GM08714 (cell line): ENCODE data around the gene UQCC3.
A peak's percentile ranks its signal among the peaks of the same experiment; 100 is the strongest.
"Not testable (repeated sequence)": the region's sequence is repeated elsewhere in the genome, so short reads cannot be mapped to it uniquely, and the experiment has no call there.

ENCODE experiments used
- H3K4me3 ChIP-seq: fragments of 200-500 bp; sonication (Bioruptor generic); 2 replicates; pipeline ENCODE4 v1.5.1; 2014; ENCODE audit warnings: mild to moderate bottlenecking, low read length, inconsistent platforms
- ZNF274 ChIP-seq: IDR thresholded peaks from 2 replicates; pipeline ENCODE4 v1.6.1; 2012; ENCODE audit warnings: mild to moderate bottlenecking, low read depth, low read length

Gene UQCC3, protein sequence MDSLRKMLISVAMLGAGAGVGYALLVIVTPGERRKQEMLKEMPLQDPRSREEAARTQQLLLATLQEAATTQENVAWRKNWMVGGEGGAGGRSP

DNA sequence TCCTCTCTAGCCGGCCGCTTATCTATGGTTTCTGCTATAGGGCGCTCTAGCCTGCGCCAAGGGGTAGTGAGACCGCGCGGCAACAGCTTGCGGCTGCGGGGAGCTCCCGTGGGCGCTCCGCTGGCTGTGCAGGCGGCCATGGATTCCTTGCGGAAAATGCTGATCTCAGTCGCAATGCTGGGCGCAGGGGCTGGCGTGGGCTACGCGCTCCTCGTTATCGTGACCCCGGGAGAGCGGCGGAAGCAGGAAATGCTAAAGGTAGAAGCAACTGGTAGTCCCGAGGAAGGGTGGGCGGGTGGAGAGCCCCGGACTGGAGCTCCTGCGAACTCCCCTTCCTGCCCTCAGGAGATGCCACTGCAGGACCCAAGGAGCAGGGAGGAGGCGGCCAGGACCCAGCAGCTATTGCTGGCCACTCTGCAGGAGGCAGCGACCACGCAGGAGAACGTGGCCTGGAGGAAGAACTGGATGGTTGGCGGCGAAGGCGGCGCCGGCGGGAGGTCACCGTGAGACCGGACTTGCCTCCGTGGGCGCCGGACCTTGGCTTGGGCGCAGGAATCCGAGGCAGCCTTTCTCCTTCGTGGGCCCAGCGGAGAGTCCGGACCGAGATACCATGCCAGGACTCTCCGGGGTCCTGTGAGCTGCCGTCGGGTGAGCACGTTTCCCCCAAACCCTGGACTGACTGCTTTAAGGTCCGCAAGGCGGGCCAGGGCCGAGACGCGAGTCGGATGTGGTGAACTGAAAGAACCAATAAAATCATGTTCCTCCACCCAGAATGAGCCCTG, at the start of gene UQCC3, which contains the start of gene LBHD1:
Gene UQCC3 (plus strand): TSS at position 66 of the 782 bp plus-strand sequence. CDS start 73 bp downstream, at position 139.
Gene LBHD1 (minus strand): TSS at position 660 of the 782 bp plus-strand sequence. CDS start 2,236 bp downstream, outside the sequence.
- peak within 1 kb of the TSS; percentile 80 for H3K4me3 ChIP-seq
- no peak for TF ChIP-seq ZNF274

DNA sequence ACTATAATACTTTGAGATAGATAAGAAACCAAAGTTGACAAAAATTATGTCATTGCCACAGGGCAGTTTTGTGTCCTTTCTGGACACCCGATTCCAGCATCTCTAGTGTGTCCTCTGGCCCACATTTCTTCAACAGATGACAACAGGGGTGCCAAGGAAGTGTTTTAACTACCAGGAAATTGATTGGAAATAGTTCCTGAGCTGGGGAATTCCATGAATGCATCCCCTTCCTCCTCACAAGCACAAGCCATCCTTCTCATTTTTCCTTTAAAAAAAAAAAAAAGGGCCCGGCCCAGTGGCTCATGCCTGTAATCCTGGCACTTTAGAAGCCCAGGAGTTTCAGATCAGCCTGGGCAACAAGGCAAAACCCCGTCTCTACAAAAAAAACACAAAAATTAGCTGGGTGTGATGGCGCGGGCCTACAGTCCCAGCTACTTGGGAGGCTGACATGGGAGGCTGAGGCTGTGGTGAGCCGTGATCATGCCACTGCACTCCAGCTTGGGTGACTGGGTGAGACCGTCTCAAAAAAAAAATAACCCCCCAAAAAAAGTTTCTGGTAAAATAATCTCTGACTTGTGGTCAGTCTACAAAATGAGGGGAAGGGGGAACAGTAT, 48.9 kb upstream of the UQCC3 start:
- TF ChIP-seq ZNF274, result no peak
- H3K4me3 ChIP-seq, result no peak overlapping the region

DNA sequence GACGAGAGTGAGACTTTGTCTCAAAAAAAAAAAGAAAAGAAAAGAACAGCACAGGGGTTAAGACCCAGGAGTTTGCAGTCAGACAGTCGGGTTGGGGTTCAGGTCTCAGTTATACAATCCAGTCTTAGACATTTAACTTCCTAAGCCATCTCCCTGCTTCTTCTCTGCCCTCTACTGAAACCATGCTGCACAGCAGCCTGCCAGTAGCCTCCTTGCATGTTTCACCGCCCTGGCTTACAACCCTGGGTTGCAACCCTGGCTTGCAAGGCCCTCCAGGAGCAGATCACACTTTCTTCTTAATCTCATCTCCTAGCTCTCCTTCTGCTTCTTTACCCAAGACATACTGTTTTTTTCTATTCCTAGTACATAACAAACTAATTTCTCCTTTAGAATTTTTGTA, 43.8 kb upstream of the UQCC3 start:
- no peak overlapping the region for H3K4me3 ChIP-seq
- no peak for TF ChIP-seq ZNF274

DNA sequence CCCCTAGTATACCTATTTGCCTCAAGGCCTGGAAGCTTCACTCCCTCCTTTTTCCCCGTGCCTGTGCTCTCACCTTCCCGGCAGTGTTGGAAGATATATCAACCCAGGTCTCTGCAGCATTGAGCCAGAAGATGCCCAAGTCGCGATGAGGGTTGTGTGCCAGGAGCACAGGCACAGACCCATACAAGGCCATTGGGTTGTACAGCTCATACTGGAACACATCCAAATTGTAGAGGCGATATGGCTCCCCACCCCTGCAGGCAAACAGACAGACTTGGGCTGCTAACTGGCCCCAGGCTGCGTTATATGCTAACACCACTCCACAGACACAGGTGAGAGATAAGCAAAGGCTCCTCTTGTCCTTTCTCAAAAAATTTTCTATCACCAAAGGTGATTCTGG, 39.0 kb upstream of the UQCC3 start:
- TF ChIP-seq ZNF274, result no peak

DNA sequence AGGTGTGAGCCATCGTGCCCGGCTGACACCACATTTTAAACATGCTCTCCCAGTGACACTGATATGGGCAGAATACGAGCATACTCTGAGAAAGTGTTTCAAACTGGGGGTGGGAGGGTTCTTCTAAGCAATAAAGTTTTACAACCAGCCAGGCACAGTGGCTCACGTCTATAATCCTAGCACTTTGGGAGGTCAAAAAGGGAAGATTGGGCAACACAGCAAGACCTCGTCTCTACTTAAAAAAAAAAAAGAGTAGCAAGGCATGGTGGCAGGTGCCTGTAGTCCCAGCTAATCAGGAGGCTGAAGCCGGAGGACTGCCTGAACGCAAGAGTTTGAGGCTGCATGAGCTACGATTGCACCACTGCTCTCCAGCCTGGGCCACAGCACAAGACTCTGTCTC, 27.3 kb upstream of the UQCC3 start:
- TF ChIP-seq ZNF274, result no peak
- no peak overlapping the region for H3K4me3 ChIP-seq

More for the DNA sequence above, 39.0 kb upstream of the UQCC3 start:
- H3K4me3 ChIP-seq, result no peak overlapping the region

DNA sequence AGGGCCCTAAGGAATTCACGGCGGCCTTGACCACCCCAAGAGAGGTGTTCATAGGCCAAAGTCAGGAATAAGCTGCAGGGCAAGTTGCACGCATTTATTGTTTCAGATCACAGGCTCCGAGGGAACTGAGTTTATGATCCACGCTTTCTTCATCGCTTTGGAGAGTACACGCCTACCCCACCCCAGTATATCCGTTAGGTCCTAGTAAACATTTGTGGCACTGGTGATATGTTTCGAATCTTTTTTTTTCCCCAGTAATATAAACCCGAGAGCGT, 25.9 kb upstream of the UQCC3 start:
- H3K4me3 ChIP-seq, result peak overlapping the region; percentile 96

DNA sequence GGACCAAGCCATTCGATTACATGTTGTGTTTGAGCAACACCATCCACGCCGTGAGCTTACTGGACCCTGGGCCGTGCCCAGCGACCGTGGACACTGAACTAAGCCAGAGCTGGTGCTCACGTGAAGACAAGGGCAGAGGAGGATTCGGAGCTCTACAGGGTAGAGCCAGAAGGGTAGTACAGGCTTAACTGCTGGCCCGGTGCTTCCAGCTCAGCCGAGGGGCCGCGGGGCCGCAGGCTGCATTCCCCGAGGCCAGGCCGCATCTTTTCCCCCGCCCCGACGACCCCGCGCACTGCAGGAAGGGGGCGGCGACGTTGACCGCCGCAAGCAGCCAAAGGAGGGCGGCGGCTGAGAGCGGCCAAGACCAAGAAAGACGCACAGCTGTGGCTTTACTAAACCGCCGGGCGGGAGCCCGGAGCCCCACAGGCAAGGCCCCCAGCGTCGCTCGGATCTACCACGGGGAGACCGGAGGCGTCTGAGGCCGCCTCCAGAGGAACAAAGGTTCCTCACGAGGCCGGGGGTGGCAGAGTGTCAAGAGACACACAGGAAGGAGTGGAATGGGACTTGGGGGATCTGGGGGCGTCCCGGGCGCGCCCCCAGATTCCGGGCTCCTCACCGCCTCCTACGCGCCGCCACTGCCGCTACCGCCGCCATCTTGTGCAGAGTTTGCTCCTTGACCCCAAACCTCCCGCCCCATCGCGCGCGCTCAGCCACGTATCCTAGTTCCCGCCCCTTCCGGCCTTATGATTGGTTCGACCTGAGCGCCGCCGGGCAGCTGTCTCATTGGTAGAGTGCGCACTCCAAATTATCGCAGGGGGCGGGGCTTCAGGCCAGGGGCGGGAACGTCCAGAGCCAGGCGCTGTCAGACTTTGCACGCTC, 25.3 kb upstream of the UQCC3 start, which contains the start of gene GANAB:
Gene GANAB (minus strand): TSS at position 668 of the 879 bp plus-strand sequence. CDS start 14 bp downstream, at position 654.
- peak within 1 kb of the TSS; percentile 96 for H3K4me3 ChIP-seq
- no peak for TF ChIP-seq ZNF274

More for the DNA sequence above, 25.9 kb upstream of the UQCC3 start:
- no peak for TF ChIP-seq ZNF274

DNA sequence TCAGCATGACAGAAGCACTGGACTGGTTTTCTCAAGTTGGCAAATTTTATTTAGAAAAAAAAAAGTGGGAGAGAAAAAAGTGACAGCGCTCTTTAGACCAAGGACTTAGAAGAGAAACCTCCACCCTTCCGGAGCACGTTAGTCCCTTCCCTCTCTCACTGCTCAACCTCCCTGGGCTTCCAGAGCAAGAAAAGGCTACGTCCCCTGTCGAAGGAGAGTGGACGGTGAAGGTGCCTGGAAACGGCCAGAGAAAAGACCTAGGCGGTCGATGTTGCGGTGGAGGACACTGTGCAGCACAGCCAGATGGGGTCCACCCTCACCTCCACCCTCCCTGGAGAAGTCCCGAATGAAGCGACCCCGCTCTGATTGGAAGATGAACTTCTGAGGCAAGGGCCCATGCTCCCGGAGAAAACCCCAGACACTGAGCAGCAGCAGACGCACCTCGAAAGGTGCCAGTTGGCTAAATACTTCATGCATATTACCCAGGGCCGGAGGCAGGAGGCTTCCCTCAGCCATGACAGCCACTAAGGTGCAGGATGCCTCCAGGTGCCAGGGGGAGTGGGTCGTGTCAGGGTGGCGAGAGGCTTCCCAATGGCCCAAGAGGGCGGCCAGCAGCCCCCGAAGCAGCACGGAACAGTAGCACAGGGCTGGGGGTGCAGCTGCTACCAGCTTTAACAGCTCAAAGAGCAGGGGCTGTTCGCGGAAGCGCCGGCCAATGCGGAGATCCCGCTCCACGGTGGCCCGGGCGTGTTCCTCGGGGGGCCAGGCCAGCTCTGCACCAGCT, 24.5 kb upstream of the UQCC3 start:
- H3K4me3 ChIP-seq, result no peak overlapping the region

DNA sequence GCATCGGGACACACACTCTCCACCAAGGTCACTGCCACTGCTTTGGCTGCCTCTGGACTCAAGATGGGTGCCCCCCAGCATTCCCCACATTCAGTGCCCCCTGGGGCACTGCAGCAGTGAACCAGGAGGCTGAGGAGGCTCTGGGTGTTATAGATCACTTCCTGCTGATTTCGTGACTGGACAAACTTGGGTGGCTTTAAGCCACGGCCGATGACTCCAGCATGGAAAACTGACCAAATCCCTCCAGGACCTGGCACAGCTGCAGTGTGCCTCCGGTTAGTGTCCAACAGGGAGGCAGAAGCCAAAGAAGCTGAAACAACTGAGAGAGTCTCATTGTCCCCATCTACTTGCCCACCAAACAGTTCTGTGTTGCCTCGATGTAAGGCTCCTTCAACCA, 23.9 kb upstream of the UQCC3 start:
- H3K4me3 ChIP-seq, result no peak overlapping the region
- TF ChIP-seq ZNF274, result no peak

More for the DNA sequence above, 24.5 kb upstream of the UQCC3 start:
- TF ChIP-seq ZNF274, result no peak

DNA sequence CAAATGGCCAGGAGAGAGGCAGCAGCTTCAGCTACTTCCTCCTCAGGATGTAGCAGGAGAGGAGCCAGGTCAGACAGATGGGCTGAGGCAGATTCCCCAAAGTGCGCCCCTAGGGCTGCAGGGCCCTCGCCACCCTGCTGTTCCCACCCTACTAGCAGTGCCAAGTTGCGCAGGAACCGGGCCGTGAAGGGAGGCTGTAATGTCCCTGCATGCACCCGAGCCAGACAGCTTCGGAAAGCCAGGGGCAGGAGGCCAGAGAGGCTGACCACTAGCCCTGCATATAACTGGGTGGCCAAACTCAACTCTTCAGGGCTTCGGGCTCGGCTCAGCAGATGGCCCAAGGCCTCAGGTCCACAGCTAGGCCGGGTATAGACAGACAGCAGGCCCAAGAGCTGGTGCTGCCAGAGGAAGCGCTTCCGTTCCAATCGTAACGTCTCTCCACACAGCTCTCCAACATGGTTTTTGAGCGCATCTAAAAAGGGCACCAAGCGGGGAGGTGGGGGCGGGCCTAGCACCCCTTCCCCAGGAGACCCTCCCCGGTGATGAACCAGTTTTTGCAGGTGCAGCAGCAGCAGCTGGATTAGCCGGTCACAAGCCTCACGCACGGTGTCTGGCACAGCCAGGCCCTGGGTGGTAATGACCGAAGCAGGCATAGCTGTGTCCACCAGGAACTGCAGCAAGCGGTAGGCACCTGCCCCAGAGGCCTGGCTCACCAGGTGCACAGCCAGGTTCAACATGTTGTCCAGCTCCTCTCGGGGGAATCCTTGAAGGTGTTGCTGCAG, 23.1 kb upstream of the UQCC3 start:
- no peak overlapping the region for H3K4me3 ChIP-seq
- no peak for TF ChIP-seq ZNF274

DNA sequence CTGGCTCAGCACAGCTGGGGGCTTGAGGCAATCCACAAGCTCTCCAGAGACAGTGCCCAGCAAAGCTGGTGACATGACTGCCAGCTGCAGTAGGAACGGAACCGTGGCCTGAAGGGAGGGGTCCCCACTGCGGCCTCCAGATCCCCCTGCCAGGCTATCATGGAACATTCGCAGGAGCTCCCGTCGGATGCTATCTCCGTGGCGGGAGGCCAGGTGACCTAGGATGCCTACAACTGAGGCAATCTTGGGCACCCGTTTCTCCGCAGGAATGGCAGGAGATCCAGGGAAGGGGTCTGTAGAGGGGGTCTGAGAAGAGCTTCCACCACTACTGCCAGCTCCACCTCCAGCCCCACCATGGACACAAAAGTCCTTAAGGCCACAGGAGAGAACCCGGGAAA, 22.5 kb upstream of the UQCC3 start:
- no peak for TF ChIP-seq ZNF274
- H3K4me3 ChIP-seq, result no peak overlapping the region

DNA sequence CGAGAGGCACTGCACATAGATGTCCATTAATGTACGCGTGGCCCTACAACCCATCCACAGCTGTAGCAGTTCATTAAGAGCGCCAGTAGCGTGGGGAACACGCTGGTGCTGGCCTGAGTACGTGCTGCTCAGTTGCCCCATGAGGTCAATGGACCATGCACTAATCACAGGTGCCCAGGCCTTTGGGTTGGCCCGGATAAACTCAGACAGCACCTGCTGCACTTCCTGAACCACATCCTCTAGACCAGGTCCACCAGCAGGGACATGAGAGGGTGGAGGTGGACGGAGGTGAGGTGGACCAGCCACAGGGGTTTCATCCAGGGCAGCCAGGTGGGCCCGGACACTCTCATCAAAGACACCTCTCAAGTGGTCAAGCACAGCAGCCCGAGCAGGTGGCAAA, 22.0 kb upstream of the UQCC3 start:
- TF ChIP-seq ZNF274, result no peak
- H3K4me3 ChIP-seq, result no peak overlapping the region

DNA sequence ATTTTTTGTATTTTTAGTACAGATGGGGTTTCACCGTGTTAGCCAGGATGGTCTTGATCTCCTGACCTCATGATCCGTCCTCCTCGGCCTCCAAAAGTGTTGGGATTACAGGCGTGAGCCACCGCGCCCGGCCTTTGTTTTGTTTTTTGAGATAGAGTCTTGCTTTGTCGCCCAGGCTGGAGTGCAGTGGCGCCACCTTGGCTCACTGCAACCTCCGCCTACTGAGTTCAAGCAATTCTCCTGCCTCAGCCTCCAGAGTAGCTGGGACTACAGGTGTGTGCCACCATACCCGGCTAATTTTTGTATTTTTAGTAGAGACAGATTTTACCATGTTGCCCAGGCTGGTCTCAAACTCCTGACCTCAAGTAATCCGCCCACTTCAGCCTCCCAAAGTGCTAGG, 21.2 kb upstream of the UQCC3 start:
- H3K4me3 ChIP-seq, result not testable (repeated sequence)
